ENCODE measurements around the gene TMEM181.

DNA sequence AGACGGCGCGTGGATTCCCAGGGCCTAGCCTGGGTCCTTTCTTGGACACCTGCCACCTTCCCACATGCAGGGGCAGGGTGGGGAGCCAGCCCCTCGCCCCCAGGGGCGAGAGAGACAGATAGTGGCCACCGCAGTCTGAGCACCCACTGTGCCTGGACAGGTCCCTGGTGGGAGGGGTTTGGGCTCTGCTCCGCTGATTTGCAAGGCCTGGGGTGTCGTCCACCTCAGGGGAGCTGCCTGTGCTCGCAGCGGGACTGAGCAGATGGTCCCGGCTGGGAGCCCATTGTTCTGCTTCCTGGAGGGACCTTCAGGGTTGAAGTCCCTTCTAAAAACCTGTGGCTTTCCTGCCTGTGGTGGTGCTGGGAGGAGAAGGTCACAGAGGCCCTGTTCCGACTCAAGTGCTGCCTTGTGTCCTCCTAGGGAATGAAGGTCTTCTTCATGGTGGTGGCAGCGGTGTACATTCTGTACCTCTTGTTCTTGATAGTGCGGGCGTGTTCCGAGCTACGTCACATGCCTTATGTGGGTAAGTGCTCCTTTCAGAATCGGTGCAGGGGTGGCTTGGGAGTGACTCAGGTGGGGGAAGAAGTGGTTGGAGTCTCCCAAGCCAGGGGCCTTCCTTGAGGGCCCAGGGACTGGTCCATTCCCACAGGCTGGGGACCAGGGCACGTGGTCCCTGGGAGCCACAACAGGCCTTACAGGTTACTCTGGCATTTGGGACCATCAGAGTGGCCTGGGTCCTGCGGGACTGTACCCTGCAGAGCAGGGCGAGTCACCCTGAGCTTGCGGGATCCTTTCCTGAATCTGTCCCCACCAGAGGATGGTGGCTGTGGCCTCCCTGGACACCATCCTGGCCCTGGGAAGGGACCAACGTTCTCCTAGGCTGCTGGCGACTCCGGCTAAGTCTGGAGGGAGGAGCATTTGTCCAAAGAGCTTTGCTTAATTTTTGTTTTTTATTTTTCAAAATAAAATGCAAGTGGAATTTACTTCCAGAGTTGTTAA lies 65.1 kb downstream of the TMEM181 start:
- no peak for TF ChIP-seq POLR2A (IDR thresholded peaks at IDR 0.05)
- TF ChIP-seq, protein P1, sequence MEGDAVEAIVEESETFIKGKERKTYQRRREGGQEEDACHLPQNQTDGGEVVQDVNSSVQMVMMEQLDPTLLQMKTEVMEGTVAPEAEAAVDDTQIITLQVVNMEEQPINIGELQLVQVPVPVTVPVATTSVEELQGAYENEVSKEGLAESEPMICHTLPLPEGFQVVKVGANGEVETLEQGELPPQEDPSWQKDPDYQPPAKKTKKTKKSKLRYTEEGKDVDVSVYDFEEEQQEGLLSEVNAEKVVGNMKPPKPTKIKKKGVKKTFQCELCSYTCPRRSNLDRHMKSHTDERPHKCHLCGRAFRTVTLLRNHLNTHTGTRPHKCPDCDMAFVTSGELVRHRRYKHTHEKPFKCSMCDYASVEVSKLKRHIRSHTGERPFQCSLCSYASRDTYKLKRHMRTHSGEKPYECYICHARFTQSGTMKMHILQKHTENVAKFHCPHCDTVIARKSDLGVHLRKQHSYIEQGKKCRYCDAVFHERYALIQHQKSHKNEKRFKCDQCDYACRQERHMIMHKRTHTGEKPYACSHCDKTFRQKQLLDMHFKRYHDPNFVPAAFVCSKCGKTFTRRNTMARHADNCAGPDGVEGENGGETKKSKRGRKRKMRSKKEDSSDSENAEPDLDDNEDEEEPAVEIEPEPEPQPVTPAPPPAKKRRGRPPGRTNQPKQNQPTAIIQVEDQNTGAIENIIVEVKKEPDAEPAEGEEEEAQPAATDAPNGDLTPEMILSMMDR (IDR thresholded peaks at IDR 0.05) = no peak
